GM18526 (cell line): Measurements from ENCODE around the gene KLF11.

Experiments
- POLR2A ChIP-seq: IDR thresholded peaks from 3 replicates; pipeline ENCODE4 v1.6.1; 2011; ENCODE audit not compliant: insufficient read length; ENCODE audit errors: extremely low read depth

The KLF11 gene

DNA sequence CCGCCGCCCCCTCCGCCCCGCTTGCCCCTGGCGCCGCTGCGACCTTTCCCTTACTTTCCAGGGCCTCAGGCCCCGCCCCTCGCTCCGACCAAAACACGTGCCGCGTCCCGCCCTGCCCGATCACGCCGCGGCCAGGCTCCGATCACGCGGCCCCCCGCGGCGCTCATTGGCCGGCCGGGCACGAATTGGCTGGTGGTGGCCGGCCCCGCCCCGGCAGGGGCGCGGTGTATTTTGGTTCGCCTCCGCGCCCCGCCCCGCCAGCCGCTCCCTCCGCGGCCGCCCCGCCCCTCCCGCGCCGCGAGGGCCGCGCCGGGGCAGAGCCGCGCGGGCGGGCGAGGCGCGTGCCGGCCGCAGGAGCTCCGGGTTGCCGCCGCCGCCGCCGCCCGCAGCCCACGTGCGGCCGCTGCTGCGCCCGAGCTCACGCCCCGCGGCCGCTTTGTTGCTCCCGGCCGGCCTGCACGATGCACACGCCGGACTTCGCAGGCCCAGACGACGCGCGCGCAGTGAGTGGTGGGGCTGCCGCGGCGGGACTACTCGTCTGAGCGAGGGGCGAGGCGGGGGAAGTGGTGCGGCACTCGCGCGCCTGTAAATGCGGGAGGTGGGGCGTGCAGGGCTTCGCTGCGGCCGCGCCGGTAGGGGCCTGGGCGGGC lies at the start of gene KLF11:
Gene KLF11 (plus strand): TSS at position 295 of the 650 bp plus-strand sequence. CDS start 167 bp downstream, at position 462.
- TF ChIP-seq POLR2A: no peak

DNA sequence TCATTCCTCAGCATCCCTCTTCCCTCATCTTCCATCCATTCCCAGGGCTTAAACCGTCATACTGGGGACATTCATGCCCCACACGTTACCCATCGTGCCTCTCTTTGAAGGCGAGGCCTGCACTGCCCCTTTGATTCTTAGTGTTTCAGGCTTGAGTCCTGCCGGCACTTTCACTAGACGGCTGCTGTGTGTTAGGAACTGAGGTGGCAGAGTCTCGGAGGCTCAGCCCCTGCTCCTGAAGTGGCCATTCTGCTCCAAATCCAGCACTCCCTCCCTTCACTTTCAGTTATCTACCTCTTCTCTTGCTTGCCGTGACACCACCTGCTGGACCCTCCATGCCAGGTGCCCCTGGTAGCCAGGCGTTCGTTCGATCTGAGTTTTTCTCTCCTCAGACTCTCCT lies 48.9 kb upstream of the KLF11 start:
- no peak for TF ChIP-seq POLR2A

DNA sequence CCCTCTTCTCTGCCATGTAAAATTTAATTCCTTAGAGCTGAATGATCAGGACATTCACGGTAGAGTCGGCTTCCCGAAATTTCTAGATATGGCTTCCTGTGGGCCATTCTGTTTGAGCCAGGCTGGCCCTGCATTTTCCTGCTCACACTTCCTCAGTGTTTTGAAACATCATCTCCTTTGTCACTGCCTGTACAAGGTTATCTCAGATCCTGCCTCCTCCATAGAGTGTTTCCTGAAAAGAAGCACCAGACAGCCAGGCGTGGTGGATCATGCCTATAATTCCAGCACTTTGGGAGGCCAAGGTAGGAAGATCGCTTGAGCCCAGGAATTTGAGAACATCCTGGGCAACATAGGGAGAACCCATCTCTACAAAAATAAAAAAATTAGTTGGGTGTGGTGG lies 48.3 kb upstream of the KLF11 start:
- TF ChIP-seq POLR2A: no peak

DNA sequence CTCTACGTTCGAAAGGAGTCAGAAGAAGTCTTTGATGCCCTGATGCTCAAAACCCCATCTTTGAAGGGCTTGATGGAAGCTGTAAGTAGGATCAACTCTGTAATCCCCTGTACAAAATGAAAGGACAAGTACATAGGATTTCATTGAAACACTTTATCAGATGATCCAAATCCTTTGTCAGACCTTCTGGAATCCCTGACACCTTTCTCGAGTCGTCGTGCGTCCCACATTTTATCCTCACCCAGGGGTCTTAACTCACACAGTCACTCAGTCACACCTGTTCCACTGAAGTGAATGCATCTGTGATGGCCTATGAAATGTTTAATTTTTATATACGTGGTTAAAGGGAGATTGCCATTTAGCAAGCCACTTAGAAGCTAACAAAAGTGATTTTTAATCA lies 47.0 kb upstream of the KLF11 start:
- no peak for TF ChIP-seq POLR2A

DNA sequence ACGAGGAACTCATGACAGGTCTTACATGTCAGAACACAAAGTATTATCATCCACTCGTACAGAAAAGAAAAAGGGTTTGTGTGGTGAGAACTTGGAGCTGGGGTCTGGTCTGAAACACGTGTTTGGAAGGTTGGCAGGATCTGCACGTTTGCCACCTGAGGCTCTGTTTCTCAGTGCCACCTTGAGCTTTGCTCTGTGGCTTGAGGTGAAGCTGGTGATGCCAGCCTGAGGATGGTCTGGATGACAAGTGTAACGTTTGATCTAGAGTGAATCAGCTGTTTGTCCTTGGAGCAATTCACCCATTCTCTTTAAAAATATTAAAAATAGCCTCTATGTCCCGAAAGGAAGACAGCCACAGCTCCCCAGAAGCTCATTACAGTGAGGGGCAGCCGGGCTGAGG lies 45.4 kb upstream of the KLF11 start:
- TF ChIP-seq POLR2A: no peak

DNA sequence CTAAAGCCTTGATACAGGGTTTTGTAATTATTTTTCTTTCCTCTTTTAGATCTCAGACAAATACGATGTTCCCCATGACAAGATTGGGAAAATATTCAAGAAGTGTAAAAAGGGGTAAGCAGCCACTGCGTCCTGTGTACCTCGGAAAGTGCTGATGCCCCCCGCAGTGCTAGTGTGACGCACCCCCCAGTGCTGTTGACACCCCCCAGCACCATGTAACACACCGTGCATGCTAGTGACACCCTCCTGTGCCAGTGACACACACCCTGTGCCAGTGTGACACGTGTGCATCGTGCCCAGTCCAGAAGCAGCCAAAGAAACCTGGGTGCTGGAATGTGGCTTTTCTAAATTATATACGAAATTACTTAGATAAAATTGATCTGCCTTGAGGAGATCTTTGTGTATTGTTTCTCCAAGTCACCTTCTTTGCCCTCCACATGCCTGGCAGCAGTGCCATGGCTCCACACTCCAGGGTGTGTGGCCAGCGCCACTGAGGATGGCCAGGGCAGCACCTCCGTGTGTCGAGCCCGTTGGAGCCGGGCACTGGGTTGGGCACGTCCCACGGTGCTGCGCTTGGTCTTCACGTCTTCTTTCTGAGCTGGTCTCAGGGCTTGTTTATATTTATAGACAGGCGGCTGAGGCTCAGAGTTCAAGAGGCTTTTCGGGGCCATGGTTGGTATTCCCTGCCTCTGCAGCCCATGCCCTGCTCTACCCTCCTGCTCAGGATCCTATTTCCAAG lies 44.3 kb upstream of the KLF11 start:
- TF ChIP-seq POLR2A: no peak

DNA sequence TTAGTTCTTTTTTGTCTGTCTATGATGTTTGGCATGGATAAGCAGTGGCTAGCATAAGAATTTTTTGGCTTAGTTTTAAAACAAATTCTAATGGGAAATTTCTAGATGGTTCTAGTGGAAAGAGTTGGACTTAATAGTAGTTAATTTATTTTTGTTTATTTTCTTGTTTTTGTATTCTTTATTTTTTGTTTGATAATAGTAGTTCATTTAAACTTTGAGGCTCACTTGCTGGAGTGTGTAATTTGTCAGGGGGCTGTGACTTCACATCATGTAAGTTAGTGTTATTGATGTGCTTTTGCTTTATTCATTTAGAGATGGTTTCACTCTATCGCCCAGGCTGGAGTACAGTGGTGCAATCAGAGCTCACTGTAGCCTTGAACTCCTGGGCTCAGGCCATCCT lies 43.7 kb upstream of the KLF11 start:
- TF ChIP-seq POLR2A: no peak

DNA sequence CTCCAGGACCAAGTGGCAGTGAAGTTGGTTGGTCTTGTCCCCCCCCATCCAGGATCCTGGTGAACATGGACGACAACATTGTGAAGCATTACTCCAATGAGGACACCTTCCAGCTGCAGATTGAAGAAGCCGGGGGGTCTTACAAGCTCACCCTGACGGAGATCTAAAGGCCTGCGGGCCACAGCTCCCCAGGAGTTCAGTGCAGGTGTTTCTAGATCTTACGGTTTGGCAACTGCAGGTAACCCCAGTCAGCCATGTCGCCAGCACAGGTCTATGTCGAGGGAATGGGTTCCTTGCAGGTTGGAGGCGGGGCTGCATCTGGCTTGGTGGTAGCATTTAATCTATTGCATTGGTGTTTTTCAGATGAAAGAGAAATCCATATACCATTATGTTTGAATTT lies 42.8 kb upstream of the KLF11 start:
- TF ChIP-seq POLR2A: no peak

DNA sequence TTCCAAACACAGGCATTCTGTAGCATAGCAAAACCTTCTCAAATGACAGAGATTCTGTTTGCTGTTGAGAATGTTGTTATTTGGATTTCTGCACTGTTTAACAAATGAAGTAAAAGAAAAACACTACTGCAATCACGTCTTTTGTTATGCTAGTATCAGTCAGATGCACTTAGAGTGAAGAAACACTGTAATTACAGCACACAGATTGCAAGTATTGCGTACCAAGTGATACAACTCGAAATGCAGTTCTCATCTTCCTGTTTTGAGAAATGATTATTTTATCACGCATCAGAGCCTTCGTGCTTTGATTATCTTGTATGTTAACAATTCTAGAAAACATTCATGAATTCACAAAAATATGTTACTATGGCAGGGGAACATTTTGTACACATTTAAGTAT lies 41.8 kb upstream of the KLF11 start:
- TF ChIP-seq POLR2A: no peak

DNA sequence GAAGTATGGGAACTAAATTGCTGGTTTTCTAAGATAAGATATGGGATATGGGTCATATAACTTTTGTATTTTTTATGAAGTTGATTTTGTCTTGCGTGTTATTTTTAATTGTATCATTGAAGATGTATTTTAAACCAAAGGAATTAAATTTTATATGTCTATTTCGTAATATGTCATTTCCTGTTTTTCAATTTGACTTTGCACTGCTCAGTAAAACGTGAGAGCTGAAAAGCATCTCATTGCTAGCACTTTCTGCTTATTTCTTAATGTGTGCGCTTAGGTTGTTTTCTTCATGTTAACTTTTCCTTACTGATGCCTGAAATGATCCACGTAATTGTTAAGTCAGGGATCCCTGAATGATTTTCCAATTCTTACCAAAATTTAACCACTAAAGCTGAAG lies 41.2 kb upstream of the KLF11 start:
- TF ChIP-seq POLR2A: no peak

DNA sequence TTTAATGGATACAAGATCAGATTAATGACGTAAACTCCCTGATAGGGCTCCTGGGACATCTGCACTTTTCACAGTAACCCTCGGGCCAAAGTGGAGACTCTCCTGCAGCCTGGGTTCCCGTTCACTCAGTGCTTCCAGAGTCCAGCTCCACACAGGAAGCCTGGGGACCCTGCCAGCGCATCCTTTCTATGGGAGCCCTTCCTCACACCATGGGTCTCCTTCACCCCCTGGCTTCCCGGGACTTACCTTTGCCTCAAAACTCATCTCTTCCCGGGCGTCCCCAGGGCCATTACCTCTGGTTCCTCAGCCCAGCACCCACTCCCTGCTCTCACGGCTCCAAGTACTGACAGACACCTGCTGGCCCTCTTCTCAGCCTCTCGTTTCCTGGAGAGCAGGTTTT lies 40.7 kb upstream of the KLF11 start:
- TF ChIP-seq POLR2A: no peak

DNA sequence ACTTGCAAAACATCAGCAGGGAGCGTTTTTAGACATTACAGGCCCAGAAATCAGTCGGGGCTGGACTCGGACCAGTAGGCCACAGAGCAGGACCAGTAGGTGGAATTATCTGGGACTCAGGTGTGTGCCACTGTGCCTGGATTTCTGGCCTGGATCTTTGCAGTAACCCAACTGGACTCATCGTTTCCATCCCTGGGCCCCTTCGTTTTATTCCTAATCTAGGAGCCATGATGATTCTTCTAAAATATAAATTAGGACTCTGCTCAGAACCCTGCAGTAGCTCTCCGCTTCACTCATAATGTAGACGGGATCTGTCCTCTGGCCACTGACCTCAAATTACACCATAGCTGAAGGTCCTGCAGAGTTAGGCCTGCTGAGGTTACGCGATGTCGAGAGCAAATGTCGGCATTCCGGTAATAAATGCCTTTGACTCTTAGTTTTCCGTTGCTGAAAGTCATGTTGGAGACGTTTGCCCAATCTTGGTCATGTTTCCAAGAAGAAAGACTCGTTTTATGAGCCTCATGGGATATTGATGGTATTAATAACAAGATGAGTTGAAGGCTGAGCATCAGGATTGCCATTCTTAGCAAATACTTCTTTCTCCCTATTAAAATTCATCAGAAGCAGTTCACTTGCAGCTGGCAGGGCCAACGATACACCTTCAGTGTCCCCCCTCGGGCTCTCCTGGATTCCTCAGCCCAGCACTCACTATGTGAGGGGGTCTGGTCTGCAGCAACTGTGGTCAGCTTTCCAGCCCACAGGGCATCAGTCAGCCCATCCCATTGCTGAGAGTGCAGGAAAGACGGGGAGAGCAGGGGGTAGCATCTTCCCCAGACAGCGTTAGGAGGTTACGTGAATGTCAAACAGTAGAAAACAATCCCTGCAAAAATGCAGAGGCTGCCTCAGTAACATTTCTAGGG lies 39.9 kb upstream of the KLF11 start:
- no peak for TF ChIP-seq POLR2A

DNA sequence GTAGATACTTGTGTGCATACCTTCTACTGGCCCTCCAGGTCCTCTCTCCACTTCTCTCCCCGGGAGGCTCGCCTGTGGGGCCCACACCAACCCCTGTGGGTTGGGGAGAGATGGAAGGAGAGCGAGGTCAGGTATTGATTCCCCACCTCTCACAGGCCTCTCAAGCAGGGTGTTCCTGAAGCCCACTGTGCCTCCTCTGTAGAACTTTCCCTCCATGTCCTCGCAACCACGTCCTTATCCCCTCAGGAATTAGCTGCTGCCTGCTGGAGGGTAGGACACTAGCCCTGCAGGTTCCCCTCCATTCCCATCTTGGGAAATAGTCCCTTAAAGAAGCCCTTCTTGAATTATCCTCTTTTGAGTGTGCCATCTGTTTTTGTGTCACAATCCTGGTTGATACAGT lies 38.9 kb upstream of the KLF11 start:
- TF ChIP-seq POLR2A: no peak

DNA sequence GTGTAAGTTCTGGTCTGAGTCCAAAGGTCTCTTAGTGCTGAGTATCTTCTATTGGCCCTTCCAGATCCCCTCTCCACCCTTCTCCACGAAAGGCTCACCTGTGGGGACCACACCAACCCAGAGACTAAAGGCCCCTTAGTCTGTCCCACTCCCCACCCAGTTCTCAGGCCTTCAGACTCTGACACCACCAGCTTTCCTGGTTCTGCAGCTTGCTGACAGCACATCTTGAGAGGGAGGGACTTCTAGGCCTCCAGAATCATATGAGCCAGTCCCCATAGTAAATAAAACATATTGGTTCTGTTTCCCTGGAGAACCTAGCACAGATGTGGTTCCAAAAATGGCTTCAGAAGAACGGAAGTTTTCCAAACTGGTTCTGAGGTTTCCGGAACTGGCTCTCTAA lies 38.5 kb upstream of the KLF11 start:
- no peak for TF ChIP-seq POLR2A

DNA sequence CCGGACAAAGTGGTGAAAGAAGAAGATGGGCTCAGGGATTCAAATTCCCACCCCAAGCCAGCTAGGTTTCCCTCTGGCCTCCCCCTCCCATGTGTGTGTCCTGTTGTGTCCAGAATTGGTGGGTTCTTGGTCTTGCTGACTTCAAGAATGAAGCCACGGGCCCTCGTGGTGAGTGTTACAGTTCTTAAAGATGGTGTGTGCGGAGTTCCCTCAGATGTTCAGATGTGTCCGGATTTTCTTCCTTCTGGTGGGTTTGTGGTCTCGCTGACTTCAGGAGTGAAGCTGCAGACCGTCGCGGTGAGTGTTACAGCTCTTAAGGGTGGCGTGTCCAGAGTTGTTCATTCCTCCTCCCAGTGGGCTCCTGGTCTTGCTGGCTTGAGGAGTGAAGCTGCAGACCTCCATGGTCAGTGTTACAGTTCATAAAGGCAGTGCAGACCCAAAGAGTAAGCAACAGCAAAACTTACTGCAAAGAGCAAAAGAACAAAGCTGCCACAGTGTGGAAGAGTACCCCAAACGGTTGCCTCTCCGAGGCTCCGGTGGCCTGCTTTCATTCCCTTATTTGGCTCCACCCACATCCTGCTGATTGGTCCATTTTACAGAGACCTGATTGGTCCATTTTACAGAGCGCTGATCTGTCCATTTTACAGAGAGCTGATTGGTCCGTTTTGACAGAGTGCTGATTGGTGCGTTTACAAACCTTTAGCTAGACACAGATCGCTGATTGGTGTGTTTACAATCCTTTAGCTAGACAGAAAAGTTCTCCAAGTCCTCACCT lies 37.7 kb upstream of the KLF11 start:
- TF ChIP-seq POLR2A: no peak
